GM13976 (cell line): ENCODE results near the gene PPP1R1B.

Source experiments
- DNase-seq: peaks from one replicate; pipeline ENCODE4 v3.0.0; 2012; ENCODE audit warnings: low spot score
- in situ Hi-C: fragments of 300-500 bp; cut with MboI; formaldehyde crosslinking; loops from one replicate; pipeline ENCODE4 v1.12.0; 2022; ENCODE audit warnings: low sequenced_read_pairs, mixed read lengths, inconsistent platforms; ENCODE audit not compliant: unreplicated experiment
- TF ChIP-seq, protein P1 (sequence below): IDR thresholded peaks from 2 replicates; pipeline ENCODE4 v1.5.1; 2012; ENCODE audit warnings: borderline replicate concordance, mild to moderate bottlenecking; ENCODE audit not compliant: insufficient read depth; ENCODE audit errors: extremely low read depth, missing control alignments, control extremely low read depth

Gene PPP1R1B

DNA sequence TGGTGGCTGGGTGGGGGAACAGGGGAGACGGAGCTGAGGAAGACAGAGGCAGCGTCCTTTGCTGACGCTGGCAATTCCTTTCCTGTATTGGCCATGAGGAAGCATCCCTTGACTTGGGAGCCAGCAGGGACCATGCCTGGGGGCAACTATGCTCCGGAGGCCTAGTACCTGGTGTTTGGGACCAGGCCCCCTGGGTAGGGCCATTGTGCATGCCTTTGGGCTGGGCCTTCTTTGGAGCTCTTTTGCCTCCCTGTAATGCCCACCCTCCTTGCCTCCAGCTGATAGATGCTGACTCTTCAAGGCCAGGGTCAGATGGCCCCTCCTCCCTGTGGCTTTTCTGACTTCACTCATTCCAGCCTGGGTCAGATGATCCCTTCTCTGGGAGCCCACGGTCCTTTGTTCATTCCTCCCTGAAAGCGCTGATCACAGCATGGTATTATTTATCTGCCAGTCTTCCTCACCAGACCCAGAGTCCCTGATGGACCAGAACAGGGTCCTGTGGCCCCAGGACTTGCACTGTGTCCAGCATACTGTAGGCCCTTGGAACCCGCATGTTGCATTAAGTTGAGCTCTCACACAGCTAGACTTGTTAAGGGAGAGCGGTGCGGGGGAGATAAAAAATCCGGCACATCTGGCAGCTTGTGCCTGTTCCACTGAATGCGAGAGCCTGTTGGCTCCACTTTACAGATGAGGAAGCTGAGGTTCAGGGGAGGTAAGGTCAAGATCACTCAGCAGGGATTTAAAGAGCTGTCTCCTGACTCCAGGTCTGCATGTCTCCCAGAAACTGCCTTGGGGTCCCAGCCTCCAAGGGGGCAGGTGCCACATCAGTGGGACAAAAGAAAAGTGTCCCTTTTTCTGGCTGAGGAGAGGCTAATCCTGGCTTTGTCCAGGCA is 13.1 kb downstream of the PPP1R1B start:
- in situ Hi-C loops, result loop anchor here (10.0 kb wide), 1 partner anchor 105 kb away; no protein-coding TSS in a partner anchor
- TF ChIP-seq, protein P1, sequence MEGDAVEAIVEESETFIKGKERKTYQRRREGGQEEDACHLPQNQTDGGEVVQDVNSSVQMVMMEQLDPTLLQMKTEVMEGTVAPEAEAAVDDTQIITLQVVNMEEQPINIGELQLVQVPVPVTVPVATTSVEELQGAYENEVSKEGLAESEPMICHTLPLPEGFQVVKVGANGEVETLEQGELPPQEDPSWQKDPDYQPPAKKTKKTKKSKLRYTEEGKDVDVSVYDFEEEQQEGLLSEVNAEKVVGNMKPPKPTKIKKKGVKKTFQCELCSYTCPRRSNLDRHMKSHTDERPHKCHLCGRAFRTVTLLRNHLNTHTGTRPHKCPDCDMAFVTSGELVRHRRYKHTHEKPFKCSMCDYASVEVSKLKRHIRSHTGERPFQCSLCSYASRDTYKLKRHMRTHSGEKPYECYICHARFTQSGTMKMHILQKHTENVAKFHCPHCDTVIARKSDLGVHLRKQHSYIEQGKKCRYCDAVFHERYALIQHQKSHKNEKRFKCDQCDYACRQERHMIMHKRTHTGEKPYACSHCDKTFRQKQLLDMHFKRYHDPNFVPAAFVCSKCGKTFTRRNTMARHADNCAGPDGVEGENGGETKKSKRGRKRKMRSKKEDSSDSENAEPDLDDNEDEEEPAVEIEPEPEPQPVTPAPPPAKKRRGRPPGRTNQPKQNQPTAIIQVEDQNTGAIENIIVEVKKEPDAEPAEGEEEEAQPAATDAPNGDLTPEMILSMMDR, result no peak

DNA sequence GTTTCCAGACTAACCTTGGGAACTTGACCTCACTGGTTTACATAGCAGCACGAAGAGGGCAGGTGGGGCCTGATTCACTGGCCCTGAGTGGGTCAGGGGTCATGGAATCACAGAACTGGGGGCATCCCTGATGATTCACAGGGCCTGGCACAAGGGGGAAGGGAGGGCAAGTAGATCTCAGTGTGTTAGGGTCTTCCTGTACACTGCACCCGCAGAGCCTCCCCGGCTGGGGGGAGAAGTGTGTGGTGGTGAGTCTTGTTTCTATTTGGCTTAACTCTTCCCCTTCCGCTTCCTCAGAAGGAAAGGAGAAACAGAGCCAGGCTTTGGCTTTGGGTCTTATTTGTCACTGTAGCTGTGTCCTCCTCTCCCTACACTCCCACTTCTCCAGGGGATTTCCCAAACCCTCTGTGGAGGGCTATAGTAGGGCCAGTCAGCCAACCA is 13.9 kb downstream of the PPP1R1B start:
- in situ Hi-C loops, result no loop called here
- no peak for DNase-seq
- TF ChIP-seq, protein P1, result no peak

More for the DNA sequence above, 13.1 kb downstream of the PPP1R1B start:
- DNase-seq, result no peak

DNA sequence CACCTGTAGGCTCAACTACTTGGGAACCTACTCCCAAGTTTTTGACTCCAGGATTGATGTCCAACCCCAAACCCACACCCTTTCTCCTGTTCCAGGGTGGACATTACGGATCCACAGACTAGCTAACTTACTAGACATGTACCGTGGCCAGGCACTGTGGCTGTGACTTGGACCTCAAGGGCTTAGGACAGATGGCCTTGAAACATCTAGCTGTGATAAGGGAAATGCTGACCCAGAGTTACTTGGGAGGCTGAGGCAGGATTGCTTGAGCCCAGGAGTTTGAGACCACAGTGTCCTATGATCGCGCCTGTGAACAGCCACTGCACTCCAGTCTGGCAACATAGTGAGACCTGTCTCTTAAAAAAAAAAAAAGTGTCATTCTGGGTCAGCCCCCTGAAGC is 14.3 kb downstream of the PPP1R1B start:
- DNase-seq, result no peak
- in situ Hi-C loops, result no loop called here
- TF ChIP-seq, protein P1, result no peak

DNA sequence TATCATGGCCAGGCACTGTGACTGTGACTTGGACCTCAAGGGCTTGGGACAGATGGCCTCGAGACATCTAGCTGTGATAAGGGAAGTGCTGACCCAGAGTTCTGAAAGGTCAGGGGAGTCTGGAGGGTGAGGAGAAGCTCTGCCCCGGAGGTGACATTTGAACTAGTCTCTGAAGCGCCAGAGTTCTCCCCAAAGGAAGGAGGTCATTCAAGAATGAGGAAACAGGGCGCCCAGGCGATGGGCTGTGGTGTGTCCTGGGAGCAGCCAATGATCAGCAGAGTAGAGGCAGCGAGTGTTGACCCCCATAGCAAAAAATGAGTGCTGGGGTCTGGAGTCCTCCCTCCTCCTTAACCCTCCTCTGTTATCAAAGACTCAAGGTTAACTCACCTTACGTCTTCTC is 15.1 kb downstream of the PPP1R1B start:
- TF ChIP-seq, protein P1, result no peak
- DNase-seq, result no peak
- in situ Hi-C loops, result no loop called here

DNA sequence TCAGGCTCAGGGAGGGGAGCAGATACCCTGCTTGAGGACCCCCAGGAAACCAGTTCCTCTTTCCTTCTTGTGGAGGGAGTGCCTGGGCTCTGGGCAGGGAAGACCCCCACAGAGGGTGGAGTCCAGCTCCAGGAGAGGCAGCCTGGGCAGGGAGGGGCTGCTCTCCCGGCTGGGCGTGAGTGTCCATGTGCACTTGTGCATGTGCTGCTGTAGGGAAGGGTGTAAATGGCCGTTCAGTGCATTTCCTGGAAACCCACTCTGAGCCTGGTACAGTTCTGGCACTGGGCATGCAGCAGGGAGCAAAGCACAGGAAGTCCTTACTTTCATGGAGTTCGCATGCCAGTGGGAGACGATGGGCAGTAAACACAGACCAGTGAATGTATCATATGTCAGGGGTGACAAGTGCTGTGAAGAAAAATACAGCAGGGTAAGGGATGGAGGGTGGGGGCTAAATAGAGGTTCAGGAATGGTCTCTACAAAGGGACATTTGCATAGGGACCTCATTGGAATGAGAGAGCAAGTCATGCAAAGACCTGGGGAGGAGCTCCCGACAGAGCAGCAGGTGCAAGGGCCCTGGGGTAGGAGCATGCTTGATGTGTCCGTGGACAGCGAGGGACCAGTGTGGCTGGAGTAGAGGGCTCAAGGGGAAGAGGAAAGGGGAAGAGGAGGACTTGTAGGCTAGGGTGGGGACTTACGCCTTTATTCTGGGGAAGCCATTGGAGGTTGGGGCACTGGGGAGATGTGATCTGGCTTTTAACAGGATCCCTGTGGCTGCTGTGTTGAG is 15.7 kb downstream of the PPP1R1B start:
- DNase-seq, result no peak
- in situ Hi-C loops, result no loop called here
- TF ChIP-seq, protein P1, result no peak

DNA sequence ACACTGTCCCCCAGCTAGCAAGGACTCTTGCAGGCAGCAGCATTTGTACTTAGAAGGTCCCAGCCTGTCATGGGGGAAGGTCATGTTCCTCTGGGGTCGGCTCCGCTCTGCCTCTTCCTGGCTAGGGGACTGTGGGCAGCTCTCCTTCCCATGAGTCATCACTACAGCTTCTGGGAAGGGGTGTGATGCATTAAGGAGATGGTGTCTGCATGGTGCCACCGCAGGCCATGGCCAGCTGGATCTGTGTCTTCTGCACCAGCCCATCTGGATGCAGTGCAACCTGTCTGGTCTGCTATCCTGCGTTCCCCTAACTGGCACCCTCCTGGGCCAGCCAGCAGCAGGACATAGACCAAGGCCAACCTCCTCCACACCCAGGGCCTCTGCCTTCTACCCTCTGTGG is 16.5 kb downstream of the PPP1R1B start:
- no peak for DNase-seq
- in situ Hi-C loops, result no loop called here
- TF ChIP-seq, protein P1, result no peak
